HAP-1 (cell line): Measurements from ENCODE around the gene CADPS2.
"Not testable (repeated sequence)": the region's sequence is repeated elsewhere in the genome, so short reads cannot be mapped to it uniquely, and the experiment has no call there.

Source experiments
- DNase-seq, 2 experiments: peaks; one replicate each; pipeline ENCODE4 v3.0.0-alpha.2; 2016 to 2020; ENCODE audit warnings: low spot score in 2 of 2
- H3K27me3 ChIP-seq: fragments of 250-450 bp; sonication (Bioruptor Pico); 2 replicates; pipeline ENCODE4 v1.5.1; 2020; ENCODE audit warnings: low read depth, mild to moderate bottlenecking, moderate library complexity
- H3K36me3 ChIP-seq: fragments of 250-450 bp; sonication (Bioruptor Pico); replicated peaks from 2 replicates; pipeline ENCODE4 v1.5.1; 2020; ENCODE audit warnings: mild to moderate bottlenecking
- H3K4me1 ChIP-seq: fragments of 250-450 bp; sonication (Bioruptor Pico); 2 replicates; pipeline ENCODE4 v1.5.1; 2020; ENCODE audit warnings: mild to moderate bottlenecking
- H3K4me3 ChIP-seq: fragments of 250-450 bp; sonication (Bioruptor Pico); 2 replicates; pipeline ENCODE4 v1.5.1; 2020; ENCODE audit warnings: mild to moderate bottlenecking, moderate library complexity
- H3K9me3 ChIP-seq: fragments of 250-450 bp; sonication (Bioruptor Pico); 2 replicates; pipeline ENCODE4 v1.5.1; 2020; ENCODE audit warnings: mild to moderate bottlenecking, moderate library complexity
- in situ Hi-C: fragments of 300-500 bp; cut with MboI; formaldehyde crosslinking; loops from 3 replicates; pipeline ENCODE4 v1.14.3; 2020; ENCODE audit warnings: low sequenced_read_pairs, inconsistent platforms, mixed read lengths

Gene CADPS2

GRCh38 chr7:122702872-122703510 is 183.3 kb downstream of the CADPS2 start, which contains the start of gene RNF148:
TSS of gene RNF148 (minus strand) at chr7:122702922. CDS start at chr7:122702750, 172 bp downstream.
- in situ Hi-C loops: no loop called here
- DNase-seq: no peak
- no peaks in the 10 kb centered on the region for H3K4me1 ChIP-seq
- H3K4me3 ChIP-seq: no peak within 1 kb of the TSS
- no peaks in the 10 kb centered on the region for H3K27me3 ChIP-seq
- H3K9me3 ChIP-seq: no peaks in the 10 kb centered on the region
- no peaks in the 10 kb centered on the region for H3K36me3 ChIP-seq

GRCh38 chr7:122699017-122699416 is 187.2 kb downstream of the CADPS2 start, which contains the start of gene RNF133:
TSS of gene RNF133 (minus strand) at chr7:122699117. CDS start at chr7:122698918, 199 bp downstream.
- in situ Hi-C loops: no loop called here
- Histone ChIP-seq H3K27me3 (peaks cover 10% of the 10 kb centered on the region; the same call in 1 of the 2 replicates), H3K4me3 (no peak within 1 kb of the TSS), H3K36me3 (no peaks in the 10 kb centered on the region), H3K9me3 (no peaks in the 10 kb centered on the region), H3K4me1 (no peaks in the 10 kb centered on the region)
- no peak for DNase-seq

- no peak for DNase-seq
- in situ Hi-C loops: no loop called here
Measured at GRCh38 chr7:122695816-122696215, 190.4 kb downstream of the CADPS2 start.

GRCh38 chr7:122694697-122695096 is 191.6 kb downstream of the CADPS2 start:
- in situ Hi-C loops: no loop called here
- Histone ChIP-seq H3K9me3 (no peaks in the 10 kb centered on the region), H3K4me1 (no peaks in the 10 kb centered on the region), H3K4me3 (no peak overlapping the region), H3K27me3 (peaks cover 10% of the 10 kb centered on the region; the same call in 1 of the 2 replicates), H3K36me3 (no peaks in the 10 kb centered on the region)
- no peak for DNase-seq

More at GRCh38 chr7:122695816-122696215, 190.4 kb downstream of the CADPS2 start:
- peaks cover 10% of the 10 kb centered on the region; the same call in 1 of the 2 replicates for H3K27me3 ChIP-seq
- no peaks in the 10 kb centered on the region for H3K4me1 ChIP-seq
- no peaks in the 10 kb centered on the region for H3K36me3 ChIP-seq
- H3K9me3 ChIP-seq: no peaks in the 10 kb centered on the region
- no peak overlapping the region for H3K4me3 ChIP-seq

GRCh38 chr7:122692769-122693309 is 193.4 kb downstream of the CADPS2 start:
- no peak overlapping the region for H3K4me3 ChIP-seq
- H3K4me1 ChIP-seq: no peaks in the 10 kb centered on the region
- H3K9me3 ChIP-seq: no peaks in the 10 kb centered on the region
- in situ Hi-C loops: no loop called here
- no peak for DNase-seq
- H3K27me3 ChIP-seq: peaks cover 10% of the 10 kb centered on the region; the same call in 1 of the 2 replicates
- H3K36me3 ChIP-seq: no peaks in the 10 kb centered on the region

- in situ Hi-C loops: no loop called here
- no peak for DNase-seq
- no peaks in the 10 kb centered on the region for H3K4me1 ChIP-seq
Measured at GRCh38 chr7:122691569-122692235, 194.6 kb downstream of the CADPS2 start.

GRCh38 chr7:122689346-122690109 is 196.7 kb downstream of the CADPS2 start:
- Histone ChIP-seq H3K4me3 (no peak overlapping the region), H3K27me3 (peaks cover 3% of the 10 kb centered on the region; the same call in 1 of the 2 replicates), H3K9me3 (no peaks in the 10 kb centered on the region), H3K4me1 (no peaks in the 10 kb centered on the region), H3K36me3 (no peaks in the 10 kb centered on the region)
- DNase-seq: no peak
- in situ Hi-C loops: no loop called here

More at GRCh38 chr7:122691569-122692235, 194.6 kb downstream of the CADPS2 start:
- Histone ChIP-seq H3K36me3 (no peaks in the 10 kb centered on the region), H3K27me3 (peaks cover 10% of the 10 kb centered on the region; the same call in 1 of the 2 replicates), H3K4me3 (no peak overlapping the region), H3K9me3 (no peaks in the 10 kb centered on the region)

GRCh38 chr7:122688400-122688998 is 197.8 kb downstream of the CADPS2 start:
- Histone ChIP-seq H3K4me1 (no peaks in the 10 kb centered on the region), H3K9me3 (no peaks in the 10 kb centered on the region), H3K27me3 (no peaks in the 10 kb centered on the region), H3K4me3 (no peak overlapping the region), H3K36me3 (no peaks in the 10 kb centered on the region)
- DNase-seq: no peak
- in situ Hi-C loops: no loop called here

GRCh38 chr7:122686360-122686878 is 199.8 kb downstream of the CADPS2 start:
- no peak for DNase-seq
- H3K4me3 ChIP-seq: no peak overlapping the region
- in situ Hi-C loops: no loop called here
- H3K9me3 ChIP-seq: no peaks in the 10 kb centered on the region
- H3K36me3 ChIP-seq: no peaks in the 10 kb centered on the region
- H3K27me3 ChIP-seq: no peaks in the 10 kb centered on the region
- no peaks in the 10 kb centered on the region for H3K4me1 ChIP-seq

- in situ Hi-C loops: no loop called here
- Histone ChIP-seq H3K4me3 (no peak overlapping the region), H3K9me3 (no peaks in the 10 kb centered on the region), H3K4me1 (no peaks in the 10 kb centered on the region), H3K36me3 (no peaks in the 10 kb centered on the region), H3K27me3 (no peaks in the 10 kb centered on the region)
- DNase-seq: no peak
Measured at GRCh38 chr7:122684504-122684903, 201.8 kb downstream of the CADPS2 start.

- Histone ChIP-seq H3K9me3 (no peaks in the 10 kb centered on the region), H3K4me1 (no peaks in the 10 kb centered on the region)
- in situ Hi-C loops: no loop called here
Measured at GRCh38 chr7:122682815-122683550, 203.3 kb downstream of the CADPS2 start.

GRCh38 chr7:122681186-122681585 is 205.1 kb downstream of the CADPS2 start:
- H3K36me3 ChIP-seq, in situ Hi-C loops, H3K9me3 ChIP-seq, H3K4me1 ChIP-seq, H3K4me3 ChIP-seq, DNase-seq, H3K27me3 ChIP-seq: not testable (repeated sequence)

More at GRCh38 chr7:122682815-122683550, 203.3 kb downstream of the CADPS2 start:
- DNase-seq: no peak
- no peaks in the 10 kb centered on the region for H3K27me3 ChIP-seq
- H3K36me3 ChIP-seq: no peaks in the 10 kb centered on the region
- H3K4me3 ChIP-seq: no peak overlapping the region
